ENCODE results near the gene ZNF273.
"Not testable (repeated sequence)": the region's sequence is repeated elsewhere in the genome, so short reads cannot be mapped to it uniquely, and the experiment has no call there.

ZNF273 gene

DNA sequence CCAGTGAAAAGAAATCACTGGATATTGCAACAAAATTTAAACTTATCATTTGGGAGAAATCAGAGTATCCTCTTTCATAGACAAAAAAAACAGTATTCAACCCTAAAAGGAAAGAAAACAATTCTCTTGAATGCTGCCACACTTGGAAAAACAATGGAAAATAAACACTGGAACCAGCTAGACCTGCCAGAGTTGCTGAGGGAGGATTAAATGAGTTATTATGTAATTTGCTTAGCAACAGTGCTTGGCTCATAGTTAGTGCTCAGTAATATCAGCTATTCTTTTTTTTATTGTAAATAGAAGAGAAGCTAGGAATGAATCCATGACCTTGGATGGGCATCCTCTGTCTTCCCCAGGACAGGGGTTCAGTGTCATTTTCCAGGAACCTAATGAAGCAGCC is 11.0 kb upstream of the ZNF273 start:
- no peak overlapping the region for H3K27ac ChIP-seq (ENCODE audit: low read length)
- no peaks in the 10 kb centered on the region for H3K36me3 ChIP-seq (replicated peaks; ENCODE audit: low read depth, low read length)
- no peak overlapping the region for H2AFZ ChIP-seq (ENCODE audit: low read depth, low read length)
- no peaks in the 10 kb centered on the region for H3K27me3 ChIP-seq (ENCODE audit: low read depth, low read length)
- TF ChIP-seq EZH2phosphoT487 (IDR thresholded peaks at IDR 0.05; ENCODE audit: low read depth): no peak
- TF ChIP-seq, protein P1, sequence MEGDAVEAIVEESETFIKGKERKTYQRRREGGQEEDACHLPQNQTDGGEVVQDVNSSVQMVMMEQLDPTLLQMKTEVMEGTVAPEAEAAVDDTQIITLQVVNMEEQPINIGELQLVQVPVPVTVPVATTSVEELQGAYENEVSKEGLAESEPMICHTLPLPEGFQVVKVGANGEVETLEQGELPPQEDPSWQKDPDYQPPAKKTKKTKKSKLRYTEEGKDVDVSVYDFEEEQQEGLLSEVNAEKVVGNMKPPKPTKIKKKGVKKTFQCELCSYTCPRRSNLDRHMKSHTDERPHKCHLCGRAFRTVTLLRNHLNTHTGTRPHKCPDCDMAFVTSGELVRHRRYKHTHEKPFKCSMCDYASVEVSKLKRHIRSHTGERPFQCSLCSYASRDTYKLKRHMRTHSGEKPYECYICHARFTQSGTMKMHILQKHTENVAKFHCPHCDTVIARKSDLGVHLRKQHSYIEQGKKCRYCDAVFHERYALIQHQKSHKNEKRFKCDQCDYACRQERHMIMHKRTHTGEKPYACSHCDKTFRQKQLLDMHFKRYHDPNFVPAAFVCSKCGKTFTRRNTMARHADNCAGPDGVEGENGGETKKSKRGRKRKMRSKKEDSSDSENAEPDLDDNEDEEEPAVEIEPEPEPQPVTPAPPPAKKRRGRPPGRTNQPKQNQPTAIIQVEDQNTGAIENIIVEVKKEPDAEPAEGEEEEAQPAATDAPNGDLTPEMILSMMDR (IDR thresholded peaks at IDR 0.05; ENCODE audit: low read depth, low read length): no peak
- H3K4me1 ChIP-seq (ENCODE audit: low read length): no peaks in the 10 kb centered on the region
- H3K4me2 ChIP-seq (ENCODE audit: low read length): no peak overlapping the region
- H4K20me1 ChIP-seq (ENCODE audit: insufficient read depth, low read length): no peaks in the 10 kb centered on the region
- H3K9ac ChIP-seq (ENCODE audit: low read length): no peak overlapping the region
- no peaks in the 10 kb centered on the region for H3K79me2 ChIP-seq (ENCODE audit: low read length)
- no peaks in the 10 kb centered on the region for H3K9me3 ChIP-seq (ENCODE audit: insufficient read depth, low read length)
- H3K4me3 ChIP-seq (ENCODE audit: low read length): no peak overlapping the region

- H3K4me3 ChIP-seq (ENCODE audit: low read length): no peak overlapping the region
- no peaks in the 10 kb centered on the region for H3K36me3 ChIP-seq (replicated peaks; ENCODE audit: low read depth, low read length)
- H3K27me3 ChIP-seq (ENCODE audit: low read depth, low read length): no peaks in the 10 kb centered on the region
- H2AFZ ChIP-seq (ENCODE audit: low read depth, low read length): no peak overlapping the region
- H3K4me1 ChIP-seq (ENCODE audit: low read length): no peaks in the 10 kb centered on the region
- H3K4me2 ChIP-seq (ENCODE audit: low read length): no peak overlapping the region
- no peak overlapping the region for H3K9ac ChIP-seq (ENCODE audit: low read length)
- H3K79me2 ChIP-seq (ENCODE audit: low read length): no peaks in the 10 kb centered on the region
- H4K20me1 ChIP-seq (ENCODE audit: insufficient read depth, low read length): no peaks in the 10 kb centered on the region
- no peak for TF ChIP-seq EZH2phosphoT487 (IDR thresholded peaks at IDR 0.05; ENCODE audit: low read depth)
- TF ChIP-seq, protein P1 (IDR thresholded peaks at IDR 0.05; ENCODE audit: low read depth, low read length): no peak
- no peaks in the 10 kb centered on the region for H3K9me3 ChIP-seq (ENCODE audit: insufficient read depth, low read length)
- no peak overlapping the region for H3K27ac ChIP-seq (ENCODE audit: low read length)
Measured at GRCh38 chr7:64892666-64893309, 10.3 kb upstream of the ZNF273 start.

- Histone ChIP-seq H3K4me3 (ENCODE audit: low read length) (no peak overlapping the region), H2AFZ (ENCODE audit: low read depth, low read length) (no peak overlapping the region), H3K27me3 (ENCODE audit: low read depth, low read length) (no peaks in the 10 kb centered on the region), H3K79me2 (ENCODE audit: low read length) (no peaks in the 10 kb centered on the region), H3K36me3 (replicated peaks; ENCODE audit: low read depth, low read length) (no peaks in the 10 kb centered on the region), H3K4me1 (ENCODE audit: low read length) (no peaks in the 10 kb centered on the region), H3K9ac (ENCODE audit: low read length) (no peak overlapping the region), H3K4me2 (ENCODE audit: low read length) (no peak overlapping the region), H3K27ac (ENCODE audit: low read length) (no peak overlapping the region), H4K20me1 (ENCODE audit: insufficient read depth, low read length) (no peaks in the 10 kb centered on the region), H3K9me3 (ENCODE audit: insufficient read depth, low read length) (no peaks in the 10 kb centered on the region)
- no peak for TF ChIP-seq EZH2phosphoT487 (IDR thresholded peaks at IDR 0.05; ENCODE audit: low read depth)
- TF ChIP-seq, protein P1 (IDR thresholded peaks at IDR 0.05; ENCODE audit: low read depth, low read length): no peak
Measured at GRCh38 chr7:64893401-64893800, 9.7 kb upstream of the ZNF273 start.

DNA sequence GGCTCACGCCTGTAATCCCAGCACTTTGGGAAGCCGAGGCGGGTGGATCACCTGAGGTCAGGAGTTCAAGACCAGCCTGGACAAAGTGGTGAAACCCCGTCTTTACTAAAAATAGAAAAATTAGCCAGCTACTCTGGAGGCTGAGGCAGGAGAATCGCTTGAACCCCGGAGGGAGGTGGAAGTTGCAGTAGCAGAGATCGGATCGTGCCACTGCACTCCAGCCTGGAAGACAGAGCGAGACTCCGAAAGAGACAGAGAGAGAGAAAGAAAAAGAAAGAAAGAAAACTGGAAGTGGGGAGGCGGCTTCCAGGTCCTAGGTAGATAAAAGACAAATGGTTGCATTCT is 640 bp upstream of the ZNF273 start:
- peak overlapping the region; percentile 97 for H3K4me3 ChIP-seq (ENCODE audit: low read length)
- peaks cover 44% of the 10 kb centered on the region for H3K79me2 ChIP-seq (ENCODE audit: low read length)
- peak overlapping the region; percentile 35; the same call in 1 of the 2 replicates for H3K9ac ChIP-seq (ENCODE audit: low read length)
- peaks cover 17% of the 10 kb centered on the region; the same call in 1 of the 2 replicates for H3K4me1 ChIP-seq (ENCODE audit: low read length)
- H3K27ac ChIP-seq (ENCODE audit: low read length); H3K36me3 ChIP-seq (replicated peaks; ENCODE audit: low read depth, low read length); H3K9me3 ChIP-seq (ENCODE audit: insufficient read depth, low read length); H3K27me3 ChIP-seq (ENCODE audit: low read depth, low read length): not testable (repeated sequence)
- H2AFZ ChIP-seq (ENCODE audit: low read depth, low read length): peak overlapping the region; percentile 77
- H3K4me2 ChIP-seq (ENCODE audit: low read length): peak overlapping the region; percentile 70
- H4K20me1 ChIP-seq (ENCODE audit: insufficient read depth, low read length): peaks cover 11% of the 10 kb centered on the region
